Right lobe of liver (tissue), 6 donors: ENCODE results near the gene ELANE. TPM values are rescaled to one million over a fixed set of nuclear protein-coding genes. Genes with fewer than 3 reads are reported as not detected.

Experiments
- ATAC-seq, 4 donors: fragments of 200-7000 bp; cut with Tn5 transposase; one replicate each; pipeline ENCODE4 v1.9.1; 2020; ENCODE audit warnings: mild to moderate bottlenecking in 4 of 4, moderate library complexity in 4 of 4
- DNase-seq, 3 donors: peaks; one replicate each; pipeline ENCODE4 v3.0.0-alpha.2; 2020
- H3K27ac ChIP-seq, 3 donors: fragments of 200-600 bp; one replicate each; pipeline ENCODE4 v1.8.0; 2022
- H3K27me3 ChIP-seq, 2 donors: fragments of 200-600 bp; one replicate each; pipeline ENCODE4 v1.8.0; 2022
- H3K36me3 ChIP-seq, 4 donors: fragments of 200-600 bp; sonication (generic) in 1 of 4; one replicate each; pipeline versions ENCODE4 v1.5.1 to v1.8.0; 2017 to 2022; ENCODE audit warnings: control low read depth in 1 of 4
- H3K4me1 ChIP-seq, 4 donors: fragments of 200-600 bp; sonication (generic) in 1 of 4; one replicate each; pipeline versions ENCODE4 v1.5.1 to v1.8.0; 2017 to 2022; ENCODE audit warnings: control low read depth in 1 of 4
- H3K4me3 ChIP-seq, 3 donors: fragments of 200-600 bp; one replicate each; pipeline ENCODE4 v1.8.0; 2022
- H3K9me3 ChIP-seq, 4 donors: fragments of 200-600 bp; sonication (generic) in 1 of 4; one replicate each; pipeline versions ENCODE4 v1.5.1 to v1.8.0; 2017 to 2022; ENCODE audit warnings: control low read depth in 1 of 4
- CTCF ChIP-seq, 4 donors: fragments of 200-600 bp in 3 of 4; fragments of 450-650 bp in 1 of 4; IDR thresholded peaks; one replicate each; pipeline versions ENCODE4 v1.5.1 to v1.8.0; 2016 to 2022; ENCODE audit warnings: antibody characterized with exemption in 4 of 4, mild to moderate bottlenecking in 2 of 4
- POLR2A ChIP-seq: fragments of 450-650 bp; IDR thresholded peaks from one replicate; pipeline ENCODE4 v1.6.1; 2017; ENCODE audit warnings: antibody characterized with exemption, mild to moderate bottlenecking
- WGBS: methylation state at CpG from one replicate; pipeline ENCODE4 v1.1.6; 2018; ENCODE audit warnings: low coverage, low lambda C conversion rate; ENCODE audit not compliant: insufficient coverage; ENCODE audit errors: missing lambda C conversion rate; 5-methylcytosine and 5-hydroxymethylcytosine counted together
- intact Hi-C, 2 donors: fragments of 100-400 bp; cut with DNase I; formaldehyde crosslinking; loops; one replicate each; pipeline versions ENCODE4 v1.11.2 to v1.14.1; 2022
- long read RNA-seq: library from polyadenylated mRNA; unstranded; transcript quantifications from one replicate; pipeline ENCODE4 v2.0.0, GENCODE V29; 2019
- total RNA-seq, 6 experiments: library from RNA; depleted of rRNA in 2 of 6; stranded (reverse); fragments of >200 nt in 2 of 6; fragmentation: NEBNext Ultra II Directional in 3 of 6; extraction: Animal tissue kit (Norgen Biotek cat#: 25700) in 3 of 6; gene quantifications; one replicate each; pipeline versions ENCODE4 v1.1.0 to v1.2.4, GENCODE V29; 2016 to 2023
- donor health status: DM: no; HTN: yes; CAD: no.
- donor health status: DM: no; HTN: no; CAD: no.
- donor health status: DM: no; HTN: no; CAD: no.
- donor health status: DM: no; HTN: yes; CAD: no.
- donor health status: DM: no; HTN: yes; CAD: no.

Gene ELANE
- 1 to 10 TPM in 2 of 6 experiments, under 1 TPM in 1, not detected in 3; 0.59 to 4.2 (median 3.3) TPM for total RNA-seq
- long read RNA-seq, partial matches to known transcripts, result 0 of 1 reads
- long read RNA-seq, other reads (novel, unspliced or antisense), result 0 of 1 reads

- no peak for DNase-seq
- Histone ChIP-seq H3K27me3 (no peaks in the 10 kb centered on the region), H3K27ac (no peak within 1 kb of the TSS), H3K4me3 (no peak within 1 kb of the TSS), H3K9me3 (no peaks in the 10 kb centered on the region), H3K4me1 (peaks cover 0 to 8% (median 3%) of the 10 kb centered on the region in 4 donors), H3K36me3 (no peaks in the 10 kb centered on the region)
- TF ChIP-seq POLR2A (no peak), CTCF (IDR thresholded peaks at IDR 0.05) (no peak)
- intact Hi-C loops, result loop anchor here (10.0 kb wide), 2 partner anchors 122 to 142 kb away; no protein-coding TSS in a partner anchor
- 38% methylated on average over 2 of the region's 55 CpGs for WGBS
- ATAC-seq, result no peak
Observed at GRCh38 chr19:852136-853013, at the start of gene ELANE. ELANE (plus strand) TSS chr19:852303; CDS start chr19:852329, 26 bp downstream.

- Histone ChIP-seq H3K4me3 (no peak overlapping the region), H3K36me3 (peaks cover 11 to 55% (median 41%) of the 10 kb centered on the region in 4 donors), H3K27me3 (no peaks in the 10 kb centered on the region), H3K9me3 (no peaks in the 10 kb centered on the region), H3K27ac (no peak overlapping the region), H3K4me1 (peaks cover 0 to 31% (median 19%) of the 10 kb centered on the region in 4 donors)
- WGBS, result 52% methylated on average over 20 of the region's 28 CpGs
- DNase-seq (no peak), ATAC-seq (no peak)
- TF ChIP-seq CTCF (IDR thresholded peaks at IDR 0.05) (no peak), POLR2A (no peak)
- intact Hi-C loops, result no loop called here
Observed at GRCh38 chr19:802498-803098, 49.5 kb upstream of the ELANE start.

GRCh38 chr19:803099-803561, 49.0 kb upstream of the ELANE start:
- no peaks in the 10 kb centered on the region for H3K27me3 ChIP-seq
- no peak for DNase-seq
- intact Hi-C loops, result no loop called here
- no peak overlapping the region for H3K27ac ChIP-seq
- H3K4me3 ChIP-seq, result no peak overlapping the region
- no peak for TF ChIP-seq POLR2A
- TF ChIP-seq CTCF (IDR thresholded peaks at IDR 0.05), result no peak
- peaks cover 0 to 31% (median 19%) of the 10 kb centered on the region in 4 donors for H3K4me1 ChIP-seq
- no peak for ATAC-seq
- peaks cover 11 to 60% (median 46%) of the 10 kb centered on the region in 4 donors for H3K36me3 ChIP-seq
- H3K9me3 ChIP-seq, result no peaks in the 10 kb centered on the region
- WGBS, result no CpG with 5 or more reads among the region's 17 CpGs

- no peak for TF ChIP-seq POLR2A
- no peaks in the 10 kb centered on the region for H3K9me3 ChIP-seq
- intact Hi-C loops, result no loop called here
- ATAC-seq, result no peak
- no peaks in the 10 kb centered on the region for H3K27me3 ChIP-seq
- 44% methylated on average over 7 of the region's 31 CpGs for WGBS
- no peak overlapping the region for H3K4me3 ChIP-seq
- peaks cover 15 to 68% (median 51%) of the 10 kb centered on the region in 4 donors for H3K36me3 ChIP-seq
- DNase-seq, result peak in 1 of 3 donors; percentile 41
- H3K4me1 ChIP-seq, result peaks cover 0 to 31% (median 19%) of the 10 kb centered on the region in 4 donors
- H3K27ac ChIP-seq, result no peak overlapping the region
Observed at GRCh38 chr19:803686-804418, 48.3 kb upstream of the ELANE start.
